Activated naive CD4-positive, alpha-beta T cell treated with anti-CD3 and anti-CD28 coated beads, Interleukin-2, amount 10 ng/mL, durations not matched to agents 7 days and 5 days (primary cell): ENCODE measurements around the gene DGCR8.

Experiments
- CTCF ChIA-PET: fragments of 350-600 bp; sonication (Branson Sonifier 250); formaldehyde crosslinking; loops from one replicate; lab custom pipeline; 2021; ENCODE audit warnings: antibody characterized with exemption; lab: Charles Lee
- DNase-seq: peaks from one replicate; pipeline ENCODE4 v3.0.0-alpha.2; 2020
- H3K27ac Mint-ChIP-seq: one replicate; pipeline ENCODE4 v1.8.0; 2021; ENCODE audit warnings: mild to moderate bottlenecking, moderate library complexity, mixed read lengths
- H3K27me3 Mint-ChIP-seq: one replicate; pipeline ENCODE4 v1.8.0; 2021; ENCODE audit warnings: mild to moderate bottlenecking, mixed read lengths
- H3K36me3 Mint-ChIP-seq: one replicate; pipeline ENCODE4 v1.8.0; 2021; ENCODE audit warnings: mixed read lengths
- H3K4me1 Mint-ChIP-seq: one replicate; pipeline ENCODE4 v1.8.0; 2021; ENCODE audit warnings: mixed read lengths
- H3K4me3 Mint-ChIP-seq: one replicate; pipeline ENCODE4 v1.8.0; 2021; ENCODE audit warnings: mild to moderate bottlenecking, moderate library complexity, mixed read lengths
- H3K9me3 Mint-ChIP-seq: one replicate; pipeline ENCODE4 v1.8.0; 2021; ENCODE audit warnings: mixed read lengths

DGCR8 gene

GRCh38 chr22:20160041-20160440 lies 80.0 kb downstream of the DGCR8 start:
- Mint-ChIP-seq H3K9me3 (peaks cover 4% of the 10 kb centered on the region), H3K4me1 (peaks cover 3% of the 10 kb centered on the region), H3K4me3 (no peak overlapping the region), H3K27me3 (peaks cover 36% of the 10 kb centered on the region), H3K27ac (no peak overlapping the region), H3K36me3 (no peaks in the 10 kb centered on the region)
- no peak for DNase-seq
- CTCF ChIA-PET: interaction anchor here (0.7 kb wide), 1 partner anchor 252 kb away, joined by 4 read pairs; no protein-coding TSS in a partner anchor
